Fibroblast of skin of abdomen (primary cell): ENCODE measurements around the gene FAM234A.

Experiments
- DNase-seq: peaks from one replicate; pipeline ENCODE4 v3.0.0-alpha.2; 2013

Gene FAM234A

GRCh38 chr16:303760-304505 is 69.3 kb downstream of the FAM234A start:
- DNase-seq, result no peak

GRCh38 chr16:305916-306626 is 71.5 kb downstream of the FAM234A start:
- no peak for DNase-seq

- DNase-seq, result no peak
These were observed 72.3 kb downstream of the FAM234A start for GRCh38 chr16:306911-307370.

GRCh38 chr16:307691-308312 is 73.2 kb downstream of the FAM234A start:
- DNase-seq, result no peak

DNA sequence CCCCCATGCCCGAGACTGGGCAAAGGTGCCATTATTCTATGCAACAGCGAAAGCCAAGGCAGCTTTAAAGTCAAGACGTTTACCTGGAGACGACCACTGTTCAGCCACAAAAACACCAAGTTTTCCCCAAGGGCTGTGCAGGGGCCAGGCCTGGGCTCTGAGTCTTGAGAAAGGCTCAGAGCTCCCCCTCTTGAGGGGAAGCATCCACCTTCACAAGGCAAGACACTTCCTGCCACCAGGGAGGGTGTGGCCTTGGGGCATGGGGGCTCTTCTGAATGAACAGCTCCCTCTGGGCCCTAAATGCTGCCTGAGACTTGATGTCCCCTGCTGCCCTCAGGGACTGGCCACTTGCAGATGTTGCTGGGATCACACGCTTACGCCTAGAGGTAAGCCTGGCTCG is 74.9 kb downstream of the FAM234A start:
- DNase-seq, result no peak

- DNase-seq, result no peak
These were observed 77.1 kb downstream of the FAM234A start for GRCh38 chr16:311725-312124.

GRCh38 chr16:314351-314750 is 79.7 kb downstream of the FAM234A start:
- DNase-seq, result no peak

DNA sequence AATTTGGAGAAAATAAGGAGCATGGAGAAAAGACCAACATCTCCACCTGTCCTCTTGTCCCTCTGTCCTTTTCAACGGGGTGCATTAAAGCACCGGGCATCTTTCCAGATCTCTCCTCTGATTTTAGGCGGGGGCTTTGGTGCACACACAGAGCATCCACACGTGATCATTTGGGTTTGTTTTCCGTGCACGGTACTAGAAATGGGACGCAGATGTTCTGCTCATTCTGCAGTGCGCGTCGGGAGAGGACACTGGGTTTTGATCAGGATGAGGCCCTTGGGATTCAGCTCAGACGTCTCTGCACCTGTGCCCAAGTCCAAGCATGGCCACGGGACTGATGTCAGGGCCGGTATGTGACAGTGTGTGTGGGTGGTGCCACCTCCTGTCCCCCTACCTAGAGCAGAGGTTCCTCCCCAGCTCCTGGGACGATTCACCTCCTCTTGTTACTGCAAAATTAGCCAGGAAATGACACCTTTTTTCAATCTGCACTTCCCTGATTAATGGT is 80.2 kb downstream of the FAM234A start:
- no peak for DNase-seq
